NOMO-1 treated with DMSO at 0.1 percent for 48 hours (cell line): ENCODE results near the gene MAK.
"Not testable (repeated sequence)": the region's sequence is repeated elsewhere in the genome, so short reads cannot be mapped to it uniquely, and the experiment has no call there.

Source experiments
- DNase-seq: peaks from one replicate; lab custom pipeline; 2025; ENCODE audit not compliant: unreplicated experiment; lab: John Stamatoyannopoulos, UW

MAK gene

DNA sequence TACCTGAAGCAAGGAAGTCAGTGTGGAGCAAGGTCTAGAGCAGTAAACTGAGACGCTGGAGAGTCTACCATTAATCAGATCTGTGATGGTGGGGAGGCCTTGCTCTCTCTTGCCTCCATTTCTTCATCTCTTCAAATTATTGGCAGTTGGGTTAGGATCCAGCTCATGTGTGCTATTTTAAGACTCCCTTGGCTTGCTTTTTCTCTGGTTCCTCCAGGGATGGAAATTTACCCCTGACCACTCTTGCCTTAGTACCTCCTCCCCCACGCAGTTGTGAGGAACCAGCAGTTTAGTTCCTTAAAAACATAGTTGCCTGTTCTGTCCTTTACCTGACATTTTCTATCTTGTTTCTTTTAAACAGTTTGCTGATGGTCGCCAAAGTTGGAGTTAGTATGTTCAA lies 108.1 kb downstream of the MAK start:
- DNase-seq, result peak; percentile 34

DNA sequence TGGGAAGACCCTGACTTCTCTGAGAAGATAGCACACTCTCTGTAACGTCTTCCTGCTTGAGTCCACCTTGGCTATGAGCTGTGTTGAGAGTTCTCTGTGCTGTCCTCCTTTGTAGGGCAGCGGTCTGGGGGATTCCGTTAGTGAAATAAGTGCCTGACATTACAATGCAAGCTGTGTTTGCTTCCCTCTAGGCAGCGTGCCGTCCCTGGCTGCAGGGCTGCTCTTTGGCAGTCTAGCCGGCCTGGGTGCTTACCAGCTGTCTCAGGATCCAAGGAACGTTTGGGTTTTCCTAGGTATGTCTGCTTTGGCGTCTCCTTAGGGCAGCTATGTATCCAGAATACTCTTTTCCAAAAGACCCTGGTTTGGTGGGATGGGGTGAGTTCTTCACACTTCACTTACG lies 112.6 kb downstream of the MAK start:
- no peak for DNase-seq

DNA sequence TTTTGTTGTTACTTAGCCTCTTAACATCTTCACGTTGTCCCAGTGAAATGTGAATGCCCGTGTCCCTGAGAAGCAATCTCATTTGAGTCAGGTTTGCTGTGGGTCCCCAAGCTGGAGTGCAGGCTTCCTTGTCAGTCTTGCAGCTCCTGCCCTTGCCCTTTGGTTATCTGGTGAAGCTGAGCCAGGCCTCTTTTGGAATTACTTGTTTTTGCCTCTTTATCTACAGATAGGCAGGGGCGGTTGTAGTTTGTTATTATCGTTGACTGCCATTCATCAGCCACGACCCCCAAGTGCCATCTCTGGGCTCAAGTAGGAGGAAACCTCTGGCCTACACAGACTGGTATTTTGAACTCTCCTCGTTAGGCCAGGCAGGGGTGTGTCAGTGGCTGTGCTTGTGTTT lies 113.3 kb downstream of the MAK start:
- no peak for DNase-seq

DNA sequence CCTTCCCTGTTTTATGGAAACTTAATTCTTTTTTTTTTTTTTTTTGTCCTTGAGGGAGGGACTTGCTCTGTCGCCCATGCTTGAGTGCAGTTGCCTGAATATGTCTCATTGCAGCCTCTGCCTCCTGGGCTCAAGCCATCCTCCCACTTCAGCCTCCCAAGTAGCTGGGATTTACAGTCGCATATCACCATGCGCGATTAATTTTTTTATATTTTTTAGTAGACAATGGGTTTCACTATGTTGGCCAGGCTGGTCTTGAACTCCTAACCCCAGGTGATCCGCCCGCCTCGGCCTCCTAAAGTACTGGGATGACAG lies 114.8 kb downstream of the MAK start:
- DNase-seq, result no peak

DNA sequence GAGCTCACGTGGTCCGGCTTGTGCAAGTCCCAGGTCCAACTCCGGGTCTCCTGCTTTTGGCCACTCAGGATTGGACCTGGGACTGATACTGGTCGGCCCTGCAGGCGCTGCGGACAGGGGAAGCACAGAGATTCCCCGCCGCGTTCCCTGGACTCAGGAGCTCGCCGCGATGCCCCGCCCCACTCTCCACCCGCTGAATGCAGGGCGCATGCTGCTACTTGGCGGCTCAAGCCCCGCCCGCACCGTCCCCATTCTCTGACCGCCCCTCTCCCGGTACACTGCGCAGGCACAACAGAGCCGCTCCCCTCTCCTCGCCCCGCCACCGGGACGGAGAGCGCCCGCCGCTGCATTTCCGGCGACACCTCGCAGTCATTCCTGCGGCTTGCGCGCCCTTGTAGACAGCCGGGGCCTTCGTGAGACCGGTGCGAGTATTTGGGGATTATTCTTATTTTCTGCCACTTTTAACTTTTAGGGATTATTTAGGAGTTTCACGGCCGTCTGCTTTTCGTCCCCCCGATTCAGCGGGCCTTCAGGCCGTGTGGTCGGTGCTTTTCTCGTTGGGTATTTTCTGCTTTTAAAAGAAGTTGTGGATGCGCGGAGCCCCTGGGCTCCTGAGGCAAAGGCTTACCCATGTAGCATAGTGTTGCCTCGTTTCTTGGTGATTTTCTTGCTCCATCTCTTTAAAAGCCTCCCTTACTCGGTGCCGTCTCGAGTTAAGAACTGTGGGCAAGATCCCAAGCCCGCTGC lies 115.3 kb downstream of the MAK start, which contains the start of gene TMEM14C:
TSS of gene TMEM14C (plus strand) at position 251 of the 747 bp plus-strand sequence. CDS start 1,544 bp downstream, outside the sequence.
- peak; percentile 93 for DNase-seq

DNA sequence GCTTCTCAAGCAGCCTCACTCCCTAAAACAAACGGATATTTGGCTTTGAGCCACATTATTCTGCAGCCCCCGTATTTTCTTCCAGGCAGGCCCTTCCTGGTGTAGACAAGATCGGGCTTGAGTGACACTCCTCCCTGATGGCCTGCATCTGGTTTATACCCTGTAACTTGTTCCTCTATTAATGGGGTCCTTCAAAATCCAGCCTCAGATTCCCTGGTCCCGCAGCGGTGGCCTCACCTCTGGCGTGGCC lies 115.8 kb downstream of the MAK start:
- no peak for DNase-seq

DNA sequence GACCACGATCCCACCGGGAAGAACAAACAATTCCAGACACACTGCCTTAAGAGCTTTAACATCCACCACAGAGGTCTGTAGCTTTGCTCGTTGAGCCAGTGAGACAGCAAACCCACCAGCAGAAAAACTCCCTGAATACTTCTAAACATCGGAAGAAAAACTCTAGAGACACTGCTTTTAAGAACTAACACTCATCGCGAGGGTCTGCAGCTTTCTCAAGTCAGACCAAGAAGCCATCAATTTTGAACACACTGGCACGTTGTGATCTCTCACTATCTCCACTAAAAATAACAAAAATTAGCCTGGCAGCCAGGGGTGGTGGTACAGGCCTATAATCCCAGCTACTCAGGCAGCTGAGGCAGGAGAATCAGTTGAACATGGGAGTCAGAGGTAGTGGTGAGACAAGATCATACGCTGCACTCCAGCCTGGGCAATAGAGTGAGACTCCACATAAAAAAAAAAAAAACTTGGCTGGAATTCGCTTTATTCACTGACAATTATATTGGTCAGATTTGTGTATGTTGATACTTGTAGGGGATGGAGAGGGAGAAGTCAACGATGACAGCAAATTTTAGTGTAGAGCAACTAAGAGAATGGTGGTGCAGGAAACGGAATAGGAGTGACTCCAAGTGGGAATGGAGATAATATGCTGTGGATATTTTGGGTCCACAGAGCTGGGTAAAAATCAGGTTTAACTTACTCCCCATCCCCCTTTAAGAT lies 116.3 kb downstream of the MAK start:
- no peak for DNase-seq

DNA sequence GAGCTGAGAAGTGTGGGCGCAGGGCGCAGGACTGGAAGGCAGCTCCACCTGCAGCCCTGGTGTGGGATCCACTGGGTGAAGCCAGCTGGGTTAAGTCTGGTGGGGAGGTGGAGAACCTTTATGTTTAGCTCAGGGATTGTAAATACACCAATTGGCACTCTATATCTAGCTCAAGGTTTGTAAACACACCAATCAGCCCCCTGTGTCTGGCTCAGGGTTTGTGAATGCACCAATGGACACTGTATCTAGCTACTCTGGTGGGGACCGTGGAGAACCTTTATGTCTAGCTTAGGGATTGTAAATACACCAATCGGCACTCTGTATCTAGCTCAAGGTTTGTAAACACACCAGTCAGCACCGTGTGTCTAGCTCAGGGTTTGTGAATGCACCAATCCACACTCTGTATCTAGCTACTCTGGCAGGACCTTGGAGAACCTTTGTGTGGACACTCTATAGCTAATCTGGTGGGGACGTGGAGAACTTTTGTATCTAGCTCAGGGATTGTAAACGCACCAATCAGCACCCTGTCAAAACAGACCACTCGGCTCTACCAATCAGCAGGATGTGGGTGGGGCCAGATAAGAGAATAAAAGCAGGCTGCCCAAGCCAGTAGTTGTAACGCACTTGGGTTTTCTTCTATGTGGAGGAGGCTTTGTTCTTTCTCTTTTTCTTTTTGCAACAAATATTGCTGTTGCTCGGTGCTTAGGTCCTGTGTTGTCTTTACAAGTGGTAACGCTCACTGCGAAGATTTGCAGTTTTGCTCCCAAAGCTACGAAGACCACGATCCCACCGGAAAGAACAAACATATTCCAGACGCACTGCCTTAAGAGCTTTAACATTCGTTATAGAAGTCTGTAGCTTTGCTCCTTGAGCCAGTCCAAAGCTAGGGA lies 117.1 kb downstream of the MAK start:
- not testable (repeated sequence) for DNase-seq

DNA sequence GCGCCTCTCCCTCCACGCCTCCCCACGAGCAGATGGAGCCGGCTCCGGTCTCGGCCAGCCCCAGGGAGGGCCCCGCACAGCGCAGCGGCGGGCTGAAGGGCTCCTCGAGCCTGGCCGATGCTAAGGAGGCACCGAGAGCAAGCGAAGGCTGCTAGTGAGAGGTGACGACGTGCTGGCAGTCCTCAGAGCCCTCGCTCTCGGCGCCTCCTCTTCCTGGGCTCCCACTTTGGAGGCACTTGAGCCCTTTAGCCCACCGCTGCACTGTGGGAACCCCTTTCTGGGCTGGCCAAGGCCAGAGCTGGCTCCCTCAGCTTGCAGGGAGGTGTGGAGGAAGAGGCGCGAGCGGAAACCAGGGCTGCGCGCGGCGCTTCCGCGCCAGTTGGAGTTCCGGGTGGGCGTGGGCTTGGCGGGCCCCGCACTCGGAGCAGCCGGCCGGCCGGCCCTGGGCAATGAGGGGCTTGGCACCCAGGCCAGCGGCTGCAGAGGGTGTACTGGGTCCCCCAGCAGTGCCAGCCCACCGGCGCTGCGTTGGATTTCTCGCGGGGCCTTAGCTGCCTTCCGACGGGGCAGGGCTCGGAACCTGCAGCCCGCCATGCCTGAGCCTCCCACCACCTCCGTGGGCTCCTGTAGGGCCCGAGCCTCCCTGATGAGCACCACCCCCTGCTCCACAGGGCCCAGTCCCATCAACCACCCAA lies 117.9 kb downstream of the MAK start:
- no peak for DNase-seq

DNA sequence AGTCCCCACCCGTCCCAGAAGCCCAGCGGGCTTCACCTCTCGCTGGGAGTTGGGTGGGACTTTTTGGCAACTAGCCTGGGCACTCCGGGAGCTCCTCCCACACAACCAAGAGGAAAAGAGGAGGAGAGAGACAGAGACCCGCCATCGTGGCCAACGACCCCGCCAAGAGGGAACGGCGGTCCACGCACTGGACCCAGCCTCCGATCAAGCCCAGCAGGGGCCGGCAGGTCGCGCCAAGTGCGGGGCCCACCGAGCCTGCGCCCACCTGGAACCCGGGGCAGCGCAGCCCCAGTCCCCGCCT lies 118.4 kb downstream of the MAK start:
- no peak for DNase-seq

DNA sequence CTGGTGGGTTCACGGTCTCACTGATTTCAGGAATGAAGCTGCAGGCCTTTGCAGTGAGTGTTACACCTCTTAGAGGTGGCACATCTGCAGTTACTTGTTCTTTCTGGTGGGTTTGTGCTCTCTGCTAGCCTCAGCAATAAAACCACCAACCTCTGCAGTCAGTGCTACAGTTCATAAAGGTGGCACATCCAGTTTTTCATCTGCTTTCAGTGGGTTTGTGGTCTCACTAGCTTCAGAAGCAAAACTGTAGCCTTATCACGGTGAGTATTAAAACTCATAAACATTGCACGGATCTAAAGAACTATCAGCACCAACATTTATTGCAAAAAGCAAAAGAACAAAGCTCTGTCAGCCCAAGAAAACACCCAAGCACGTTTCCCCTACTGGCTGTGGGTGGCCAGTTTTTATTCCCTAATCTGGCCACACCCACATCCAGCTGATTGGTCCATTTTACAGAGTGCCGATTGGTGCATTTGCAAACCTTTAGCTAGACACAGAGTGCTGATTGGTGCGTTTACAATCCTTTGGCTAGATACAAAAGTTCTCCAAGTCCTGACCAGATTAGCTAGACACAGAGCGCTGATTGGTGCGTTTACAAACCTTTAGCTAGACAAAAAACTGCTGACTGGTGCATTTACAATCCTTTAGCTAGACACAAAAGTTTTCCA lies 118.9 kb downstream of the MAK start:
- DNase-seq, result no peak

DNA sequence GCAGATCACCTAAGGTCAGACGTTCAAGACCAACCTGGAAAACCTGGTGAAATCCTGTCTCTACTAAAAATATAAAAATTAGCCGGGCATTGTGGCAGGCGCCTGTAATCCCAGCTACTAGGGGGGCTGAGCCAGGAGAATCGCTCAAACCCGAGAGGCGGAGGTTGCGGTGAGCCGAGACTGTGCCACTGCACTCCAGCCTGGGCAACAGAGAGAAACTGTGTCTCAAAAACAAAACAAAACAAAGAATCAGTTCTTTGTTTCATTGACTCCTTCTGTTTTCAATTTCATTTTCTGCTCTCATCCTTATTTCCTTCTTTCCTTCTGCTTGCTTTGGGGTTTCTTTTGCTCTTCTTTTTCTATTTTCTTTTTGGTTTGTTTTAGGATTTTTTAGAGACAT lies 124.4 kb downstream of the MAK start:
- DNase-seq, result no peak
